Breast epithelium (tissue), 3 donors: Measurements from ENCODE around the gene PSMG1.
"Not testable (repeated sequence)": the region's sequence is repeated elsewhere in the genome, so short reads cannot be mapped to it uniquely, and the experiment has no call there.

Source experiments
- POLR2A ChIP-seq: fragments of 450-650 bp; IDR thresholded peaks from one replicate; pipeline ENCODE4 v1.6.1; 2016; ENCODE audit warnings: antibody characterized with exemption, mild to moderate bottlenecking, moderate library complexity
- POLR2AphosphoS5 ChIP-seq, 3 donors: sonication (generic); formaldehyde crosslinking; IDR thresholded peaks; one replicate each; pipeline ENCODE4 v1.6.1; 2017; ENCODE audit warnings: antibody characterized with exemption in 3 of 3
- TF ChIP-seq, protein P1 (sequence below), 3 donors: fragments of 450-650 bp; IDR thresholded peaks; one replicate each; pipeline ENCODE4 v1.5.1; 2016 to 2017; ENCODE audit warnings: antibody characterized with exemption in 3 of 3, mild to moderate bottlenecking in 3 of 3, moderate library complexity in 3 of 3

GRCh38 chr21:39136138-39136537 is 47.1 kb downstream of the PSMG1 start:
- TF ChIP-seq, protein P1, sequence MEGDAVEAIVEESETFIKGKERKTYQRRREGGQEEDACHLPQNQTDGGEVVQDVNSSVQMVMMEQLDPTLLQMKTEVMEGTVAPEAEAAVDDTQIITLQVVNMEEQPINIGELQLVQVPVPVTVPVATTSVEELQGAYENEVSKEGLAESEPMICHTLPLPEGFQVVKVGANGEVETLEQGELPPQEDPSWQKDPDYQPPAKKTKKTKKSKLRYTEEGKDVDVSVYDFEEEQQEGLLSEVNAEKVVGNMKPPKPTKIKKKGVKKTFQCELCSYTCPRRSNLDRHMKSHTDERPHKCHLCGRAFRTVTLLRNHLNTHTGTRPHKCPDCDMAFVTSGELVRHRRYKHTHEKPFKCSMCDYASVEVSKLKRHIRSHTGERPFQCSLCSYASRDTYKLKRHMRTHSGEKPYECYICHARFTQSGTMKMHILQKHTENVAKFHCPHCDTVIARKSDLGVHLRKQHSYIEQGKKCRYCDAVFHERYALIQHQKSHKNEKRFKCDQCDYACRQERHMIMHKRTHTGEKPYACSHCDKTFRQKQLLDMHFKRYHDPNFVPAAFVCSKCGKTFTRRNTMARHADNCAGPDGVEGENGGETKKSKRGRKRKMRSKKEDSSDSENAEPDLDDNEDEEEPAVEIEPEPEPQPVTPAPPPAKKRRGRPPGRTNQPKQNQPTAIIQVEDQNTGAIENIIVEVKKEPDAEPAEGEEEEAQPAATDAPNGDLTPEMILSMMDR (IDR thresholded peaks at IDR 0.05) = not testable (repeated sequence)
- TF ChIP-seq POLR2AphosphoS5 (IDR thresholded peaks at IDR 0.05); POLR2A: not testable (repeated sequence)
